ENCODE results near the gene CFAP251. TPM values are rescaled to one million over a fixed set of nuclear protein-coding genes. Genes with fewer than 3 reads are reported as not detected.
"Not testable (repeated sequence)": the region's sequence is repeated elsewhere in the genome, so short reads cannot be mapped to it uniquely, and the experiment has no call there.

CFAP251 gene
- total RNA-seq, 2 donors from 2014 or later, result 3.6 to 7.0 TPM

DNA sequence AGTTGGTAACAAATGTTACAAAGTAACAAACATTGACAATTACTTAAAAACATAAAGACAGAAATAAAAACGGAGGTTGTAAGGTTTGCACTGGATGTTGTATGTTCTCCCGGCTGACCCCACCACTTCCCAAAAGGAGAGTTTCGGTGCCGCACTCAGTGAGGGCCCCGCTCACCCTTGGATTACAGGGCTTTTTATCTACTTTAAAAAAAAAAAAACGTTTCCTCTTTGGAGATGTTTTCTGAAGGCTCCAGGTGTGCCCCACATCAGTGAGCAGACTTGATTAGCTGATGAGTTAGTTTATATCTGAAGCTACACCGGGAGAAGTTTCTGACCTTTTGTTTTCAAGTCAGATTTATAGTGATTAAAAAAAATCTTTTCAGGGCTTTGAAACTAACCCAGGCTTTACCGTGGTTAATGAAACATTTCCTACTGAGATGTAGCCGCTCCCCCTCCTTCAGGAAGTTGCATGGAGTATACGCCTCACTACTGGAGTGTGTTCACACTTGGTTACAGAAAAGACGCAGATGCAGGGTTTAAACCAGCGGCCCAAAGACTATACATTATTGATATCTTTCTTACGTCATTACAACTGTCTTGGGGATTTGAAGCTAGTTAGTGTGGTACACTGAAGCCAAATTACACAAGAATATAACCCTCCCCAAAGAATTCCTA lies 65.3 kb downstream of the CFAP251 start:
- Histone ChIP-seq H3K4me3 (no peak overlapping the region), H3K36me3 (replicated peaks in 1 of 2; ENCODE audit: insufficient read depth in 1 of 2, low read depth in 2 of 2) (no peaks in the 10 kb centered on the region), H3K9me3 (no peaks in the 10 kb centered on the region), H3K4me1 (no peaks in the 10 kb centered on the region), H3K27ac (no peak overlapping the region), H3K27me3 (no peaks in the 10 kb centered on the region)
- 58 to 67% methylated on average over 13 of the region's 13 CpGs for WGBS, 2 donors
- ATAC-seq (no peak), DNase-seq (no peak)
- intact Hi-C loops (cut with DNase I), result no loop called here
- TF ChIP-seq, protein P1, sequence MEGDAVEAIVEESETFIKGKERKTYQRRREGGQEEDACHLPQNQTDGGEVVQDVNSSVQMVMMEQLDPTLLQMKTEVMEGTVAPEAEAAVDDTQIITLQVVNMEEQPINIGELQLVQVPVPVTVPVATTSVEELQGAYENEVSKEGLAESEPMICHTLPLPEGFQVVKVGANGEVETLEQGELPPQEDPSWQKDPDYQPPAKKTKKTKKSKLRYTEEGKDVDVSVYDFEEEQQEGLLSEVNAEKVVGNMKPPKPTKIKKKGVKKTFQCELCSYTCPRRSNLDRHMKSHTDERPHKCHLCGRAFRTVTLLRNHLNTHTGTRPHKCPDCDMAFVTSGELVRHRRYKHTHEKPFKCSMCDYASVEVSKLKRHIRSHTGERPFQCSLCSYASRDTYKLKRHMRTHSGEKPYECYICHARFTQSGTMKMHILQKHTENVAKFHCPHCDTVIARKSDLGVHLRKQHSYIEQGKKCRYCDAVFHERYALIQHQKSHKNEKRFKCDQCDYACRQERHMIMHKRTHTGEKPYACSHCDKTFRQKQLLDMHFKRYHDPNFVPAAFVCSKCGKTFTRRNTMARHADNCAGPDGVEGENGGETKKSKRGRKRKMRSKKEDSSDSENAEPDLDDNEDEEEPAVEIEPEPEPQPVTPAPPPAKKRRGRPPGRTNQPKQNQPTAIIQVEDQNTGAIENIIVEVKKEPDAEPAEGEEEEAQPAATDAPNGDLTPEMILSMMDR (IDR thresholded peaks at IDR 0.05), result no peak
- TF ChIP-seq POLR2A (IDR thresholded peaks at IDR 0.05), result no peak

DNA sequence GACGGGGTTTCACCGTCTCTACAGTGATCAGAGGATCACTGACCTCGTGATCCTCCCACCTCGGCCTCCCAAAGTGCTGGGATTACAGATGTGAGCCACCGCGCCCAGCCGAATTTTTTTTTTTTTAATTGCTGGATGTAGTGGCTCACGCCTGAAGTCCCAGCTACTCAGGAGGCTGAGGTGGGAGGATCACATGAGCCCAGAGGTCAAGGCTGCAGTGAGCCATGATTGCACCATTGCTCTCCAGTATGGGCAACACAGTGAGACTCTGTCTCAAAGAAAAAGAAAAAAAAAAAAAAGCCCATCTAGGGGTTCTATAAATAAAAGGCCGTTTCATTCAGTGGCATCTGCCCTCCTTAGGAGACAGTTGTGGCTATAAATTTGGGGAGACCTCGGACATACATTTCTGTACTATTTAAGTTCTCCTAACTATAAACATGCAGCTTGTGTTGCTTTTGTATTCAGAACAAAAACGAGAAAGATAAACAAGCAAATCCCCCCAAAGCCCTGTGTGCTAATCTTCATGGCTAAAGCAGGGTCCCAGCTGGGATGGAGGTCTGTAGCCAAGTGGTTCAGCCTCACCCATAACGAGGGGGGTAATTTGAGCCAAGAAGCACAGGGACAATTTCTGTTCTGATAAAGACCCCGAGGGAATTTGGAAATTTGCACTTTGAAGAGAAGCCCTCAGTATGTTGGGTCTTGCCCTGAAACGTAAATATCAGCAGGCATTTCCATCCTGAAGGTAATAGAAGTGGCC lies 68.3 kb downstream of the CFAP251 start:
- 77 to 83% methylated on average over 14 of the region's 14 CpGs for WGBS, 2 donors
- Histone ChIP-seq H3K4me1 (no peaks in the 10 kb centered on the region), H3K9me3 (no peaks in the 10 kb centered on the region), H3K27ac (no peak overlapping the region), H3K4me3 (no peak overlapping the region), H3K27me3 (no peaks in the 10 kb centered on the region), H3K36me3 (replicated peaks in 1 of 2; ENCODE audit: insufficient read depth in 1 of 2, low read depth in 2 of 2) (no peaks in the 10 kb centered on the region)
- no peak for TF ChIP-seq POLR2A (IDR thresholded peaks at IDR 0.05)
- TF ChIP-seq, protein P1 (IDR thresholded peaks at IDR 0.05), result no peak
- no peak for ATAC-seq
- no peak for DNase-seq
- intact Hi-C loops (cut with DNase I), result no loop called here

DNA sequence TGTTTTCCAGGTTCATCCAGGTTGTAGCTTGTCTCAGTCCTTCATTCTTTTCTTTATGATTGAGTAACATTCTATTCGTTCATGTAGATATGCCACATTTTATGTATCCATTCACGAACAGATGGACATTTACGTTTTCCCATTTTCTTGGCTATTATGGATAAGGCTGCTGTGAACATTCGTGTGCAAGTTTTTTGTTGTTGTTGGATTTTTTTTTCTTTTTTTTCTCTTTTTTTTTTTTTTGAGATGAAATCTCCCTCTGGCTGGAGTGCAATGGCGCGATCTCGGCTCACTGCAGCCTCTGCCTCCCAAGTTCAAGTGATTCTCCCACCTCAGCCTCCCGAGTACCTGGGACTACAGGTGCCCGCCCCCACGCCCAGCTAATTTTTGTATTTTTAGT lies 70.1 kb downstream of the CFAP251 start:
- H3K4me3 ChIP-seq; H3K27me3 ChIP-seq; intact Hi-C loops (cut with DNase I); H3K9me3 ChIP-seq; DNase-seq; H3K27ac ChIP-seq; H3K36me3 ChIP-seq (replicated peaks in 1 of 2; ENCODE audit: insufficient read depth in 1 of 2, low read depth in 2 of 2); ATAC-seq; H3K4me1 ChIP-seq: not testable (repeated sequence)
- 88% methylated on average over 10 of the region's 10 CpGs for WGBS, 2 donors

DNA sequence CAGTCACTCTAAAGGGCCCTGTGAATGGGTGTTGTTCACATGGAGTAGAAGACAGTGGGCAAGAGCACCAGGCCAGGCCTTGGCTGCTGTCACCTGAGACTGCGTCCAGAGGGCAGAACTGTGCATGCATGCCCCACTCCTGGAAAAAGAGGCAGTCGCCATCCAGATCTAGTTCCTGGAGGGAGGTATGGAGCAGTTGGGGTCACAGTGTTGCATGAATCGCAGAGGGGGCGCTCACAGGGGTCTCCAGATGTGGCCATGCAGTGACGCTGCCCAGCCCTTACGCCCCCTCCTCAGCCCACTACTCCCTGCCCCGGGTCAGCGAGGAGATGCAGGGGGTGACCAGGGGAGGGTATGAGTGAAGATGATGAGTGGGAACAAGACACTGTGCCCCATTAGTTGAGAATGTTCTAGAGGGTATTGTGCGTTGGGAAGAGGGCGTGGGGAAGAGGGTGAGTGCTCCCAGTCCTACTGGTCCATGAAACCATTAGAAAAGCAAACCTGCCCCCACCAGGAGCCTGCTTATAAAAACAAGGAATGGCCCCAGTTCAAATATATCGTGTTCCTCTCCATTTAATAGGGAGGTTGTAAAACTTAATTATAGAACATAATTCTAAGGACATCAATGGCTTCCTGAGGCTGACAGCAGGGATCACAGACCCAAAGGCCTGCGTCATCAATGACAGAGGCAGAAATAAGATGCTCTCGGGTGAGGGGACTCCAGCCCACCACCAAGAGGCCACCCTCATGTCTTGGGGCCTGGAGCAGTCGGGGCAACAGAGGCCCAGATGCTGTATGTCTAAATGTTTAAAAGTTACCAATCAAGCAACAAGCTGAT lies 71.1 kb downstream of the CFAP251 start:
- intact Hi-C loops (cut with DNase I), result no loop called here
- DNase-seq (no peak), ATAC-seq (no peak)
- TF ChIP-seq POLR2A (IDR thresholded peaks at IDR 0.05), result no peak
- TF ChIP-seq, protein P1 (IDR thresholded peaks at IDR 0.05), result no peak
- 89 to 94% methylated on average over 13 to 14 of the region's 14 CpGs for WGBS, 2 donors
- Histone ChIP-seq H3K27ac (no peak overlapping the region), H3K9me3 (no peaks in the 10 kb centered on the region), H3K27me3 (no peaks in the 10 kb centered on the region), H3K36me3 (replicated peaks in 1 of 2; ENCODE audit: insufficient read depth in 1 of 2, low read depth in 2 of 2) (no peaks in the 10 kb centered on the region), H3K4me1 (no peaks in the 10 kb centered on the region), H3K4me3 (no peak overlapping the region)

DNA sequence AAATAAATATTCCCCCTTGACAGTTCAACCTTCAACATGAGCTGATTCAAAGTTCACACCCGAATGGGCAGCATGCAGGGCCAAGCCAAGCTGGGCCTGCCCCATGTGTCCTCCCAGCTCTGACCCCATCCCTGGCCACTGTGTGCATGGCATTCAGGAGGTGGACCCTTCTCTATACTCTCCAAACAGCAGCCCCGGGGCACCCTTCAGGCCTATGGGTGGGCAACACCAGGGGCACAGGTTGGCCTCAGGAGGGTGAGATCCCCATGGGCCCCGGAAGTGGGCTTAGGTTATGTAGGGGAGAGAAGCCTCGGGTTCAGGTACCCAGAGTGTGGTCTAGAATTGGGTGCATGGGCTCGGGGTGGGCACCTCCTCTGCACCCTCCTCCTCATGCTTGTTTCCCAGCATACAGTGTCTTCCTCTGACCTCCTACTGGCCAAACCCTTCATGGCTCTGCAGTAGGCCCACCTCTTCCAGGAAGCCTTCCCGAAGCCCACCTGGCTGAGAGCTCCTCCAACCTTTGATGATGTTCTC lies 71.8 kb downstream of the CFAP251 start:
- Histone ChIP-seq H3K36me3 (replicated peaks in 1 of 2; ENCODE audit: insufficient read depth in 1 of 2, low read depth in 2 of 2) (no peaks in the 10 kb centered on the region), H3K4me3 (no peak overlapping the region), H3K27ac (no peak overlapping the region), H3K9me3 (no peaks in the 10 kb centered on the region), H3K27me3 (no peaks in the 10 kb centered on the region), H3K4me1 (no peaks in the 10 kb centered on the region)
- TF ChIP-seq, protein P1 (IDR thresholded peaks at IDR 0.05), result no peak
- no peak for TF ChIP-seq POLR2A (IDR thresholded peaks at IDR 0.05)
- DNase-seq (no peak), ATAC-seq (no peak)
- 80 to 86% methylated on average over 4 to 6 of the region's 6 CpGs for WGBS, 2 donors
- intact Hi-C loops (cut with DNase I), result no loop called here
